Common myeloid progenitor, CD34-positive (primary cell): ENCODE data around the gene CBY1.

Experiments used
- CTCF ChIA-PET: fragments of 350-600 bp; sonication (Branson Sonifier 250); formaldehyde crosslinking; loops from one replicate; lab custom pipeline; 2021; ENCODE audit warnings: antibody characterized with exemption; lab: Charles Lee
- POLR2A ChIA-PET: fragments of 350-600 bp; sonication (Branson Sonifier 250); formaldehyde crosslinking; loops from one replicate; lab custom pipeline; 2021; ENCODE audit warnings: antibody characterized with exemption; lab: Charles Lee
- DNase-seq, 3 donors: peaks; one replicate each; pipeline versions ENCODE4 v3.0.0 to v3.0.0-alpha.2; 2013
- H3K27ac ChIP-seq, 2 experiments: 1 replicate in 1 of 2; 2 replicates in 1 of 2; pipeline ENCODE4 v1.7.0; 2013; ENCODE audit warnings: inconsistent platforms in 2 of 2, low read length in 2 of 2, mild to moderate bottlenecking in 2 of 2, low read depth in 1 of 2, moderate library complexity in 1 of 2; ENCODE audit not compliant: severe bottlenecking in 2 of 2, insufficient read depth in 1 of 2, poor library complexity in 1 of 2
- H3K27me3 ChIP-seq, 5 experiments: replicated peaks in 2 of 5; 1 replicate in 3 of 5; 2 replicates in 2 of 5; pipeline versions ENCODE4 v1.6.1 to v1.7.0; 2013; ENCODE audit warnings: low read length in 4 of 5, mild to moderate bottlenecking in 2 of 5, moderate library complexity in 2 of 5, inconsistent platforms in 1 of 5; ENCODE audit not compliant: insufficient read depth in 5 of 5, control insufficient read depth in 4 of 5
- H3K36me3 ChIP-seq, 4 experiments: 1 replicate in 2 of 4; 2 replicates in 2 of 4; pipeline versions ENCODE4 v1.6.1 to v1.7.0; 2013; ENCODE audit warnings: low read length in 3 of 4, control low read depth in 1 of 4, mild to moderate bottlenecking in 1 of 4; ENCODE audit not compliant: control insufficient read depth in 4 of 4, insufficient read depth in 4 of 4
- H3K4me1 ChIP-seq, 4 experiments: 1 replicate in 3 of 4; 2 replicates in 1 of 4; pipeline versions ENCODE4 v1.6.1 to v1.7.1; 2013; ENCODE audit warnings: low read length in 3 of 4, mild to moderate bottlenecking in 3 of 4, control low read depth in 1 of 4, inconsistent platforms in 1 of 4, moderate library complexity in 1 of 4; ENCODE audit not compliant: control insufficient read depth in 4 of 4, insufficient read depth in 4 of 4; ENCODE audit errors: control extremely low read depth in 1 of 4
- H3K4me3 ChIP-seq, 7 experiments: 1 replicate in 4 of 7; 2 replicates in 3 of 7; pipeline versions ENCODE4 v1.5.1 to v1.7.0; 2013; ENCODE audit warnings: mild to moderate bottlenecking in 7 of 7, low read length in 6 of 7, moderate library complexity in 6 of 7, inconsistent platforms in 2 of 7, low read depth in 2 of 7, control low read depth in 1 of 7; ENCODE audit not compliant: insufficient read depth in 4 of 7, control insufficient read depth in 1 of 7; ENCODE audit errors: extremely low read depth in 1 of 7
- H3K9me3 ChIP-seq, 5 experiments: 1 replicate in 4 of 5; 2 replicates in 1 of 5; pipeline versions ENCODE4 v1.6.1 to v1.7.1; 2013; ENCODE audit warnings: low read length in 4 of 5, mild to moderate bottlenecking in 2 of 5, inconsistent platforms in 1 of 5, low read depth in 1 of 5, moderate library complexity in 1 of 5; ENCODE audit not compliant: control insufficient read depth in 4 of 5, insufficient read depth in 2 of 5; ENCODE audit errors: control extremely low read depth in 1 of 5
- WGBS: methylation state at CpG from one replicate; pipeline ENCODE4 v1.1.5; 2013; ENCODE audit not compliant: insufficient coverage; 5-methylcytosine and 5-hydroxymethylcytosine counted together

The CBY1 gene

GRCh38 chr22:38699784-38700183 lies 43.3 kb downstream of the CBY1 start:
- H3K4me1 ChIP-seq: peaks cover 14 to 55% (median 48%) of the 10 kb centered on the region in 4 experiments
- 83% methylated on average over 5 of the region's 6 CpGs for WGBS
- H3K9me3 ChIP-seq: no peaks in the 10 kb centered on the region
- CTCF ChIA-PET: interaction anchor here (1.0 to 4.7 kb wide), 6 partner anchors 11 to 66 kb away, joined by 3 to 40 read pairs (median 4); partner anchors contain the start of gene TOMM22
- peak overlapping the region; percentile 86 to 94 for H3K27ac ChIP-seq
- peaks cover 0 to 2% (median 0%) of the 10 kb centered on the region in 4 experiments for H3K36me3 ChIP-seq
- POLR2A ChIA-PET: interaction anchor here (0.6 to 1.2 kb wide), 3 partner anchors 16 to 520 kb away, joined by 3 to 6 read pairs (median 3); no protein-coding TSS in a partner anchor
- H3K4me3 ChIP-seq: peak overlapping the region; percentile 11 to 91 (median 88)
- peak in 1 of 3 donors; percentile 15 for DNase-seq
- H3K27me3 ChIP-seq: no peaks in the 10 kb centered on the region

GRCh38 chr22:38700270-38700788 lies 43.9 kb downstream of the CBY1 start:
- Histone ChIP-seq H3K36me3 (no peaks in the 10 kb centered on the region), H3K9me3 (no peaks in the 10 kb centered on the region), H3K27ac (peak overlapping the region; percentile 86 to 94), H3K4me3 (peak overlapping the region; percentile 56 to 91 (median 88)), H3K27me3 (no peaks in the 10 kb centered on the region), H3K4me1 (peaks cover 16 to 56% (median 51%) of the 10 kb centered on the region in 4 experiments)
- DNase-seq: peak in 2 of 3 donors; percentile 55 to 67
- WGBS: 0% methylated on average over 51 of the region's 57 CpGs
- ChIA-PET POLR2A (interaction anchor here (0.6 to 1.2 kb wide), 2 partner anchors 17 to 28 kb away, joined by 3 to 6 read pairs; no protein-coding TSS in a partner anchor), CTCF (interaction anchor here (1.7 to 4.7 kb wide), 2 partner anchors 11 to 17 kb away, joined by 5 to 40 read pairs; partner anchors contain the start of gene TOMM22)

- H3K4me3 ChIP-seq: peak within 1 kb of the TSS; percentile 56 to 91 (median 88)
- ChIA-PET POLR2A (interaction anchor here (0.6 kb wide), 1 partner anchor 27 kb away, joined by 3 read pairs; no protein-coding TSS in a partner anchor), CTCF (interaction anchor here (4.7 kb wide), 1 partner anchor 18 kb away, joined by 40 read pairs; the partner anchor contains the start of gene TOMM22)
- under 1% methylated on average over 71 of the region's 94 CpGs for WGBS
- H3K36me3 ChIP-seq: no peaks in the 10 kb centered on the region
- no peaks in the 10 kb centered on the region for H3K27me3 ChIP-seq
- H3K9me3 ChIP-seq: no peaks in the 10 kb centered on the region
- DNase-seq: peak; percentile 97 to 98 (median 98)
- peak within 1 kb of the TSS; percentile 86 to 94 for H3K27ac ChIP-seq
- H3K4me1 ChIP-seq: peaks cover 16 to 56% (median 51%) of the 10 kb centered on the region in 4 experiments
Measured at GRCh38 chr22:38700789-38701628, 44.6 kb downstream of the CBY1 start, which contains the start of gene JOSD1. Gene JOSD1, minus strand, starts transcription at chr22:38700943. Its CDS starts 956 bp downstream, at chr22:38699987.

GRCh38 chr22:38704654-38705234 lies 48.3 kb downstream of the CBY1 start:
- Histone ChIP-seq H3K27me3 (no peaks in the 10 kb centered on the region), H3K36me3 (peaks cover 0 to 6% (median 1%) of the 10 kb centered on the region in 4 experiments), H3K4me1 (peaks cover 29 to 52% (median 45%) of the 10 kb centered on the region in 4 experiments), H3K27ac (peak overlapping the region; percentile 29 to 81), H3K9me3 (no peaks in the 10 kb centered on the region), H3K4me3 (peak overlapping the region in 6 of 7 experiments; percentile 49 to 96 (median 67))
- DNase-seq: peak in 1 of 3 donors; percentile 13
- WGBS: 32% methylated on average over 9 of the region's 10 CpGs
- CTCF ChIA-PET: no interaction called here
- POLR2A ChIA-PET: interaction anchor here (0.6 kb wide), 1 partner anchor 722 kb away, joined by 3 read pairs; no protein-coding TSS in a partner anchor

- Histone ChIP-seq H3K4me3 (peak within 1 kb of the TSS; percentile 87 to 99 (median 89)), H3K27me3 (no peaks in the 10 kb centered on the region), H3K27ac (peak within 1 kb of the TSS; percentile 78 to 91), H3K4me1 (peaks cover 26 to 50% (median 42%) of the 10 kb centered on the region in 4 experiments), H3K36me3 (peaks cover 0 to 13% (median 5%) of the 10 kb centered on the region in 4 experiments), H3K9me3 (no peaks in the 10 kb centered on the region)
- DNase-seq: peak; percentile 100
- ChIA-PET CTCF (interaction anchor here (1.3 kb wide), 1 partner anchor 9 kb away, joined by 4 read pairs; no protein-coding TSS in a partner anchor), POLR2A (interaction anchor here (0.6 to 1.6 kb wide), 3 partner anchors 24 to 723 kb away, joined by 3 to 5 read pairs (median 3); partner anchors contain the start of gene TOMM22)
- 0% methylated on average over 50 of the region's 55 CpGs for WGBS
Measured at GRCh38 chr22:38705235-38706100, 49.0 kb downstream of the CBY1 start, which contains the start of gene GTPBP1. Gene GTPBP1, plus strand, starts transcription at chr22:38705944. Its CDS starts 12 bp downstream, at chr22:38705956.
